H1 (cell line): ENCODE measurements around the gene ATF3. TPM values are rescaled to one million over a fixed set of nuclear protein-coding genes. Genes with fewer than 3 reads are reported as not detected.

Source experiments
- CTCF ChIA-PET: fragments of 300-600 bp; sonication (Branson Sonifier 250); formaldehyde crosslinking; loops from one replicate; lab custom pipeline; 2021; ENCODE audit not compliant: partially characterized antibody; lab: Charles Lee
- POLR2A ChIA-PET: fragments of 300-600 bp; sonication (Branson Sonifier 250); formaldehyde crosslinking; loops from one replicate; lab custom pipeline; 2021; ENCODE audit warnings: inconsistent platforms; ENCODE audit not compliant: partially characterized antibody; lab: Charles Lee
- DNase-seq, 2 experiments: peaks; one replicate each; pipeline versions ENCODE4 v3.0.0 to v3.0.0-alpha.2; 2010 to 2022; ENCODE audit warnings: low spot score in 2 of 2, low read depth in 1 of 2, mixed read lengths in 1 of 2
- FAIRE-seq: peaks from 2 replicates; lab custom pipeline; 2011; peaks lifted over from hg19 to GRCh38; lab: Jason Lieb, UNC
- H2AFZ ChIP-seq: 2 replicates; pipeline ENCODE4 v1.8.1; 2012; ENCODE audit warnings: low read length, inconsistent platforms
- H2AK5ac ChIP-seq: 2 replicates; pipeline ENCODE4 v1.6.1; 2013; ENCODE audit warnings: low read depth, low read length
- H2BK120ac ChIP-seq: replicated peaks from 2 replicates; pipeline ENCODE3; 2013; ENCODE audit warnings: low read depth, low read length, inconsistent platforms
- H2BK12ac ChIP-seq: 2 replicates; pipeline ENCODE4 v1.6.1; 2013; ENCODE audit warnings: low read depth, low read length
- H2BK15ac ChIP-seq: 2 replicates; pipeline ENCODE4 v1.6.1; 2013; ENCODE audit warnings: low read length
- H2BK20ac ChIP-seq: 2 replicates; pipeline ENCODE4 v1.6.1; 2013; ENCODE audit warnings: low read length
- H2BK5ac ChIP-seq: 2 replicates; pipeline ENCODE4 v1.6.1; 2013; ENCODE audit warnings: low read depth, low read length
- H3K14ac ChIP-seq: 2 replicates; pipeline ENCODE4 v1.6.1; 2013; ENCODE audit warnings: inconsistent platforms; ENCODE audit not compliant: insufficient read length
- H3K18ac ChIP-seq: 2 replicates; pipeline ENCODE4 v1.6.1; 2013; ENCODE audit warnings: low read length; ENCODE audit errors: extremely low read depth
- H3K23ac ChIP-seq: 2 replicates; pipeline ENCODE4 v1.6.1; 2013; ENCODE audit warnings: inconsistent platforms; ENCODE audit not compliant: insufficient read length
- H3K23me2 ChIP-seq: 2 replicates; pipeline ENCODE4 v1.6.1; 2013; ENCODE audit warnings: low read depth, low read length
- H3K27ac ChIP-seq: 2 replicates; pipeline ENCODE4 v1.6.1; 2011; ENCODE audit warnings: low read depth, low read length, inconsistent platforms
- H3K27me3 ChIP-seq, 4 experiments: replicated peaks in 1 of 4; 1 replicate in 1 of 4; 2 replicates in 3 of 4; pipeline versions ENCODE4 v1.6.1 to v1.8.1; 2011 to 2013; ENCODE audit warnings: low read length in 3 of 4, mild to moderate bottlenecking in 3 of 4, inconsistent platforms in 2 of 4, mixed read lengths in 2 of 4, moderate library complexity in 1 of 4; ENCODE audit not compliant: control insufficient read depth in 3 of 4, insufficient read depth in 3 of 4; ENCODE audit errors: extremely low read depth in 1 of 4
- H3K36me3 ChIP-seq, 4 experiments: 2 replicates each; pipeline versions ENCODE4 v1.6.1 to v1.8.1; 2011 to 2013; ENCODE audit warnings: mild to moderate bottlenecking in 4 of 4, low read length in 3 of 4, moderate library complexity in 2 of 4, control low read depth in 1 of 4, inconsistent platforms in 1 of 4; ENCODE audit not compliant: insufficient read depth in 4 of 4, control insufficient read depth in 2 of 4
- H3K4ac ChIP-seq: replicated peaks from 2 replicates; pipeline ENCODE3; 2013; ENCODE audit warnings: low read length, low read depth, mixed read lengths, inconsistent platforms; ENCODE audit not compliant: insufficient read length
- H3K4me1 ChIP-seq, 4 experiments: replicated peaks in 1 of 4; 1 replicate in 1 of 4; 2 replicates in 3 of 4; pipeline versions ENCODE4 v1.6.1 to v1.8.1; 2011 to 2013; ENCODE audit warnings: low read length in 3 of 4, inconsistent platforms in 2 of 4, mixed read lengths in 1 of 4; ENCODE audit not compliant: insufficient read depth in 4 of 4, control insufficient read depth in 3 of 4
- H3K4me2 ChIP-seq, 2 experiments: 2 replicates each; pipeline versions ENCODE4 v1.6.1 to v1.8.1; 2011 to 2013; ENCODE audit warnings: low read depth in 2 of 2, low read length in 2 of 2, control low read depth in 1 of 2, inconsistent platforms in 1 of 2, mild to moderate bottlenecking in 1 of 2; ENCODE audit not compliant: insufficient read depth in 1 of 2
- H3K4me3 ChIP-seq, 4 experiments: fragments of 200-600, 300-600 bp in 1 of 4; sonication (generic), shearing (Covaris generic), sonication (Bioruptor Twin) in 1 of 4; 2 replicates each; pipeline versions ENCODE4 v1.5.1 to v1.8.1; 2011 to 2016; ENCODE audit warnings: low read length in 4 of 4, low read depth in 3 of 4, control low read depth in 2 of 4, inconsistent platforms in 2 of 4, mild to moderate bottlenecking in 2 of 4, mixed read lengths in 1 of 4, moderate library complexity in 1 of 4; ENCODE audit not compliant: insufficient read depth in 2 of 4; ENCODE audit errors: extremely low read depth in 1 of 4
- H3K56ac ChIP-seq: replicated peaks from 2 replicates; pipeline ENCODE3; 2013; ENCODE audit warnings: low read depth, mild to moderate bottlenecking, mixed read lengths, low read length, inconsistent platforms; ENCODE audit not compliant: insufficient read length
- H3K79me1 ChIP-seq: 2 replicates; pipeline ENCODE4 v1.6.1; 2013; ENCODE audit warnings: low read depth, low read length, control low read depth
- H3K79me2 ChIP-seq, 2 experiments: 2 replicates each; pipeline versions ENCODE4 v1.6.1 to v1.8.1; 2012 to 2013; ENCODE audit warnings: low read length in 2 of 2, mild to moderate bottlenecking in 2 of 2, inconsistent platforms in 1 of 2; ENCODE audit not compliant: insufficient read depth in 2 of 2, control insufficient read depth in 1 of 2
- H3K9ac ChIP-seq, 4 experiments: replicated peaks in 1 of 4; 1 replicate in 1 of 4; 2 replicates in 3 of 4; pipeline versions ENCODE4 v1.6.1 to v1.8.1; 2011 to 2013; ENCODE audit warnings: low read depth in 3 of 4, low read length in 3 of 4, control low read depth in 2 of 4, mild to moderate bottlenecking in 2 of 4, moderate library complexity in 2 of 4, inconsistent platforms in 1 of 4; ENCODE audit errors: extremely low read depth in 1 of 4
- H3K9me3 ChIP-seq, 2 experiments: 2 replicates each; pipeline versions ENCODE4 v1.6.1 to v1.8.1; 2012 to 2013; ENCODE audit warnings: mild to moderate bottlenecking in 2 of 2, moderate library complexity in 2 of 2, control low read depth in 1 of 2, inconsistent platforms in 1 of 2, low read depth in 1 of 2, low read length in 1 of 2, mixed read lengths in 1 of 2; ENCODE audit not compliant: insufficient read depth in 2 of 2
- H4K20me1 ChIP-seq, 2 experiments: replicated peaks in 1 of 2; 2 replicates each; pipeline versions ENCODE3 to v1.8.1; 2011 to 2013; ENCODE audit warnings: inconsistent platforms in 2 of 2, low read length in 2 of 2, mild to moderate bottlenecking in 1 of 2; ENCODE audit not compliant: insufficient read depth in 2 of 2, control insufficient read depth in 1 of 2
- H4K5ac ChIP-seq: 2 replicates; pipeline ENCODE4 v1.6.1; 2013; ENCODE audit warnings: low read length, low read depth, mixed read lengths, inconsistent platforms; ENCODE audit not compliant: insufficient read length
- H4K8ac ChIP-seq: 2 replicates; pipeline ENCODE4 v1.8.0; 2013; ENCODE audit warnings: mild to moderate bottlenecking, moderate library complexity, low read length, inconsistent platforms; ENCODE audit not compliant: insufficient read depth; ENCODE audit errors: extremely low read depth
- H4K91ac ChIP-seq: replicated peaks from 2 replicates; pipeline ENCODE3; 2013; ENCODE audit warnings: low read length, mixed read lengths, inconsistent platforms; ENCODE audit not compliant: insufficient read length
- CTBP2 ChIP-seq: IDR thresholded peaks from 2 replicates; pipeline ENCODE4 v1.7.0; 2011; ENCODE audit warnings: borderline replicate concordance, mild to moderate bottlenecking, moderate library complexity, mixed read lengths, low read length; ENCODE audit not compliant: insufficient read depth, insufficient read length
- EGR1 ChIP-seq: IDR thresholded peaks from 2 replicates; pipeline ENCODE4 v1.6.1; 2011; ENCODE audit warnings: low read depth, low read length, borderline replicate concordance
- FOSL1 ChIP-seq: IDR thresholded peaks from 2 replicates; pipeline ENCODE4 v1.6.1; 2011; ENCODE audit warnings: mild to moderate bottlenecking, low read depth, low read length, moderate library complexity; ENCODE audit not compliant: insufficient read depth
- HDAC2 ChIP-seq, 2 experiments: fragments of 300-600 bp in 1 of 2; sonication (generic) in 1 of 2; IDR thresholded peaks; 2 replicates each; pipeline ENCODE4 v1.6.1; 2011 to 2012; ENCODE audit warnings: low read depth in 2 of 2, low read length in 2 of 2, mild to moderate bottlenecking in 2 of 2, moderate library complexity in 2 of 2, borderline replicate concordance in 1 of 2, inconsistent platforms in 1 of 2
- SIX5 ChIP-seq: IDR thresholded peaks from 2 replicates; pipeline ENCODE4 v1.6.1; 2011; ENCODE audit warnings: mild to moderate bottlenecking, low read depth, low read length
- whole genome bisulfite sequencing, 2 experiments: shearing (Covaris generic) in 1 of 2; methylation state at CpG; one replicate each; pipeline versions ENCODE4 v1.1.6 to v1.1.7; 2013 to 2015; ENCODE audit warnings: low lambda C conversion rate in 2 of 2, mixed read lengths in 2 of 2, inconsistent platforms in 1 of 2, low coverage in 1 of 2, missing lambda C conversion rate in 1 of 2; ENCODE audit not compliant: insufficient replicate concordance in 2 of 2, insufficient coverage in 1 of 2, insufficient read length in 1 of 2; ENCODE audit errors: extremely low coverage in 1 of 2, missing lambda C conversion rate in 1 of 2; 5-methylcytosine and 5-hydroxymethylcytosine counted together
- polyA plus RNA-seq, 7 experiments: library from polyadenylated mRNA; depleted of rRNA in 3 of 7; stranded (reverse) in 5 of 7; unstranded in 2 of 7; fragments of >200 nt in 5 of 7; fragments of 200-250 nt in 2 of 7; gene quantifications; 1 replicate in 5 of 7; 2 replicates in 1 of 7; 4 replicates in 1 of 7; pipeline versions ENCODE4 v1.2.1 to v1.2.3, GENCODE V29; 2011 to 2013; ENCODE audit warnings: missing spikeins in 2 of 7, mixed read lengths in 2 of 7
- total RNA-seq: library from RNA; stranded (reverse); fragmentation: NEBNext Ultra II Directional; extraction: Animal tissue kit (Norgen Biotek cat#: 25700); gene quantifications from 2 replicates; pipeline ENCODE4 v1.2.1, GENCODE V29; 2021

Gene ATF3
- total and polyA plus RNA-seq, 2 of the 8 experiments (the other 6 are each of a cell fraction or from before 2014, with no cell fraction given), result 12.2 to 27.7 TPM

GRCh38 chr1:212628046-212628445 lies 19.5 kb downstream of the ATF3 start:
- TF ChIP-seq FOSL1 (no peak), EGR1 (no peak), CTBP2 (no peak), HDAC2 (IDR thresholded peaks at IDR 0.05; ENCODE audit: borderline replicate concordance in 1 of 2, low read depth in 2 of 2, low read length in 2 of 2) (no peak), SIX5 (no peak)
- no peak overlapping the region for H2BK120ac ChIP-seq
- H2BK12ac ChIP-seq, result no peak overlapping the region
- no peak overlapping the region for H2BK5ac ChIP-seq
- H2AFZ ChIP-seq, result no peak overlapping the region
- CTCF ChIA-PET, result interaction anchor here (0.7 to 5.6 kb wide), 10 partner anchors 10 to 172 kb away, joined by 3 to 59 read pairs (median 3); no protein-coding TSS in a partner anchor
- H4K91ac ChIP-seq, result no peak overlapping the region
- H2BK20ac ChIP-seq, result no peak overlapping the region
- H3K4me3 ChIP-seq, result no peak overlapping the region
- H3K79me2 ChIP-seq, result no peaks in the 10 kb centered on the region
- H3K18ac ChIP-seq, result no peak overlapping the region
- no peak overlapping the region for H2AK5ac ChIP-seq
- H3K14ac ChIP-seq, result no peak overlapping the region
- no peak overlapping the region for H3K56ac ChIP-seq
- POLR2A ChIA-PET, result interaction anchor here (1.3 kb wide), 1 partner anchor 20 kb away, joined by 6 read pairs; the partner anchor contains the start of gene ATF3
- no peaks in the 10 kb centered on the region for H3K9me3 ChIP-seq
- no peak overlapping the region for H4K5ac ChIP-seq
- H3K27me3 ChIP-seq, result no peaks in the 10 kb centered on the region
- no peaks in the 10 kb centered on the region; the same call in 1 of the 2 replicates for H3K23me2 ChIP-seq
- no peaks in the 10 kb centered on the region; the same call in 1 of the 2 replicates for H3K79me1 ChIP-seq
- no peak overlapping the region for H3K4me2 ChIP-seq
- DNase-seq (no peak), FAIRE-seq (no peak)
- H3K27ac ChIP-seq, result no peak overlapping the region
- no peak overlapping the region for H3K9ac ChIP-seq
- no peak overlapping the region for H2BK15ac ChIP-seq
- 88% methylated on average over 5 of the region's 5 CpGs; no CpG with 5 or more reads in 1 of the 2 experiments for WGBS, 2 experiments
- no peak overlapping the region for H3K23ac ChIP-seq
- H4K20me1 ChIP-seq, result no peaks in the 10 kb centered on the region
- H4K8ac ChIP-seq, result no peak overlapping the region
- peaks cover 0 to 10% (median 4%) of the 10 kb centered on the region in 4 experiments; a peak in 6 of 7 replicates for H3K4me1 ChIP-seq
- H3K4ac ChIP-seq, result no peak overlapping the region
- no peaks in the 10 kb centered on the region for H3K36me3 ChIP-seq
